GM21526 (cell line): Measurements from ENCODE around the gene KCNQ4.

Source experiments
- ATAC-seq: cut with Tn5 transposase; IDR thresholded peaks from one replicate; pipeline ENCODE4 v1.9.1; 2021; ENCODE audit warnings: moderate library complexity; ENCODE audit not compliant: unreplicated experiment, low FRiP score

The KCNQ4 gene

DNA sequence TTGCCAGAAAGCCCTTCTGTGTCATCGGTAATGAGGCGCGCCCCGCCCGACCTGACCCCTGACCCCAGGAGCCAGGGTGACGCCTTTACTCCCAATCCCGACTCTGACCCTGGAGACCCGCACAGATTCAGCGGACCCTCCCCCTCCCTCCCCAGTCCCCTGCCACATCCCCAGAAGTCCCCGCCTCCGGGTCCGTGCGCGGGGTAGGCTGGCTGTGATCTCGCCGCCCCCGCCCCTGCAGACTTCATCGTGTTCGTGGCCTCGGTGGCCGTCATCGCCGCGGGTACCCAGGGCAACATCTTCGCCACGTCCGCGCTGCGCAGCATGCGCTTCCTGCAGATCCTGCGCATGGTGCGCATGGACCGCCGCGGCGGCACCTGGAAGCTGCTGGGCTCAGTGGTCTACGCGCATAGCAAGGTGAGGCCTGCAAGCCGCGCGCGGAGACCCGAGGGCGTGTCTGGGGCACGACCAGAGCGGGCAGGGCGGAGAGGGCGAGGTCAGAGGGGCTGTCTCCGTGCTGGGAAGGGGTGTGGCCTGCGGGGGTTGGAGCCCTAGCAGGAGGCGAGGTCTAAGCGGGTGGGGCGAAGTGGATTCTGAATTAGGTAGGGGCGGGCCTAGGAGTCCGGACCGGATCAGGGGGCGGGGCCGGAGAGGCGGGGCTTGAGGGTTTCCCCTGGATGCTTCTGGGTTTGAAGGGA, 34.8 kb downstream of the KCNQ4 start:
- ATAC-seq, result no peak

DNA sequence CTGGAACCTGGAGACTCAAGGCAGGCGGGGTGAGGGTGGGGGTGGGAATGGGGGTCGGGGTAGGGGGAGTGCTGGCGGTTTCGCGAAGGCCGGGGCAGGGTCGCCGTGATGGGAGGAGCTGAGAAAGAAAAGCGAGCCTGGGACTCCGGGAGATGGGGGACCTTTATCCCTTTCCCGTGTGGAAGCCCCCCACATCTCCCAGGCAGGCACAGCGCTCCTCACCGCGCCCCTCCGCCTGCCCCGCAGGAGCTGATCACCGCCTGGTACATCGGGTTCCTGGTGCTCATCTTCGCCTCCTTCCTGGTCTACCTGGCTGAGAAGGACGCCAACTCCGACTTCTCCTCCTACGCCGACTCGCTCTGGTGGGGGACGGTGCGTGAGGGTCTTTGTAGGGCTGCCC, 35.5 kb downstream of the KCNQ4 start:
- no peak for ATAC-seq

DNA sequence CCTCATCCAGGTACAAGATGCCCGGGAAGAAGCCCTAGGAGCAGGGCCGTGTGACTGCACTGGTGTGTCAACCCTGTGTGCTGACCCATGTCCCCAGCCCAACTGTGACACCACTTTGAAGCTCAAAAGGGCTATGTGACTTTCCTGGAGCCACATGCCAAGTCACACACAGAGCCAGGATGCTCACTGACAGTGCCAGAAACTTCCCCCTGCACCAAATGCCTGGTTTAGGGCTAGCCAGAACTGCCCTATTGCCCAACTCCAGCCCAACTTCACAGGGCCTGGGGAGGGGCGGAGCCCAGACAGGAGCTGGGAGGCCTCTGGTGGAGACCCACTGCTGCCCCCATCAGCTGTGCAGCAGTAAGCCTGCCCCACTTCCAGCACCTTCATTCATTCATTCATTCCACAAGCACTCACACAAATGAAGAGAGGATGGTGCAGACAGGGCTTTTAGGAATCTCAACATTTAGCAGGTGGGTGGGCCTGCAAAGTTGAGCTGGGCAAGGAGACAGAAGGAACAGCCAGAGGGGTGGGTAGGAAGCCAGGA, 36.7 kb downstream of the KCNQ4 start:
- ATAC-seq, result no peak

DNA sequence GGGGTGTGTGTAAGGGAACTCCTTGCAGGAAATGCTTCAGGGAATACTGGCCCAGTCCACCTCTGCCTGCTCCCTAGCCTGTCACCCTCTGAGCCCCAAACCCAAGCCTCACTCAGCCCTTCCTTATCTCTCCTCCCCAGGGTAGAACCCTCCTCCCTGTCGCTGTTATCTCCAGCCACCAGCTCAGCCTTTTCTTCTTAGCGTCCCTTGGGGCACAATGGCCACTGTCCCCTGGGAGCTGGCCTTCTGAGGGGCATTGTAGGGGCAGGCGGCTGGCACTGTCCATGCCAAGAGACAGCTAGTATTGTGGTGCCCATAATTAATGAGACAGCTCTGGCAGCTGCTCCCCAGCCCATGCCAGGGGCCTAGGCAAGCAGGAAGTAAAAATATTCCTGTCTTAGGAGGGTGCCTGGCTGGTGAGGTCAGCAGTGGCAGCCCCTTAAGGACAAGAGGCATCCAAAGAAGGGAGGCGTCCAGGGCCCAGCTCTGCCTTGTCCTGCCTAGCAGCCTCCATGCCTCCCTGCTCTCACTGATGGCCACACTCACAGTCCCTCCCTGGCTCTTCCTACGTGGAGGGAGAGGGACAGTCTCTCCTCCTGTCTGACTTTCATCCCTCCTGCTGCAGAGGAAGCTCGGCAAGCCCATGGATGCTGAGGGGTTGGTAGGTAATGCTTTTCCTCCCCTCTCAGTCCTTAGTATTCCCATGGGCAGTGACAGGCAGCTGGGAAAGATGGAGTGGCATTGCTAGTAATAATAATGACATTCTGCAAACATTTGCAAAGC, 37.5 kb downstream of the KCNQ4 start:
- no peak for ATAC-seq

DNA sequence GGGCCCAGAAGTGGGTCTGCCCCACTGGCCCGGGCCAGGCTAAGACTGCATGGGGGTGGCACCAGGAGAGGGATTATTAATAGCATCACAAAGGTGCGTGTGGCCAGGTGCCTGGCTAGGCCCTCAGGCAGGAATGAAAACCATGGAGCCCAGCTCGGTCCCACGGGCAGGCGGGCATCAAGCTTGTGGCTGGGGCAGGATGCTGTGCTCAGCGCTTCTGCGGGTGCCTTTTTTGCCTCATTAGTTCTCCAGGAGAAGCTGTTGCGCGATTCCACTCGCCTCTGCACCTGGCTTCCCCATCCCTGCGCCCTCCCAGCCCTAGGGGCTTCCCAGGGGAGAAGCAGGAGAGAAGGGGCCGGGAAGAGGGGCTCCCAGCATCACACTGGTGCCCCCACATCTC, 39.3 kb downstream of the KCNQ4 start:
- ATAC-seq, result no peak

DNA sequence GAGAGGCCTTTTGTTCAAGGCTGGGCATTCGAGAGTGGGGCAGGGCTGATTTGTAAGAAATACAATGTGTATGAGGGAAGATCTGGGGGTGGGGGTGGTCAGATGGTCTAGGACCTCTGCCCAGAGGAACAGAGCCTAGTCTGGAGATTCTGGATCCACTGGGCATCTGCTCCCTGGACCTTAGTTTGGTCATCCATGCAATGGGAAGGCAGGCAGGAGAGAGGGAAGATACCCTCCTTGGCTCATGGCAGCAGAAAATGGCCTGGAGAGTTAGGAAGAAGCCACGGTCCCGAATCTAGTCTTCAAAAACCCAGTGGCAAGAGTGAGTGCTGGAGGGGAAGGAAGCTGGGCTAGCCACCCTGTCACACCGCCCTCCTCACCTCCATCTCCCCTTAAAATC, 39.8 kb downstream of the KCNQ4 start:
- no peak for ATAC-seq

DNA sequence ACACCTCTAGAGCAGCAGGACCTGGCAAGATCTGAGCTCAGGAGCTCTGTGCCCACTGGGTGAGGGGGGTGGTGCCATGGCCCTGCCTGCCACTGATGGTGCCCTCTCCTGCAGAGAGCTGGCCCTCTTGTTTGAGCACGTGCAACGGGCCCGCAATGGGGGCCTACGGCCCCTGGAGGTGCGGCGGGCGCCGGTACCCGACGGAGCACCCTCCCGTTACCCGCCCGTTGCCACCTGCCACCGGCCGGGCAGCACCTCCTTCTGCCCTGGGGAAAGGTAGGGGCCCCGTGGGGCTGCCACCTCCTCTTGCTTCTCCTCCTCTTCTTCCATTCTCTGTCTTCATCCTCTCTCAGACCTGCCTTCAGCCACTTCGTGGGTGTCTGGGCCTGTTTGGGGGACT, 40.4 kb downstream of the KCNQ4 start:
- no peak for ATAC-seq

DNA sequence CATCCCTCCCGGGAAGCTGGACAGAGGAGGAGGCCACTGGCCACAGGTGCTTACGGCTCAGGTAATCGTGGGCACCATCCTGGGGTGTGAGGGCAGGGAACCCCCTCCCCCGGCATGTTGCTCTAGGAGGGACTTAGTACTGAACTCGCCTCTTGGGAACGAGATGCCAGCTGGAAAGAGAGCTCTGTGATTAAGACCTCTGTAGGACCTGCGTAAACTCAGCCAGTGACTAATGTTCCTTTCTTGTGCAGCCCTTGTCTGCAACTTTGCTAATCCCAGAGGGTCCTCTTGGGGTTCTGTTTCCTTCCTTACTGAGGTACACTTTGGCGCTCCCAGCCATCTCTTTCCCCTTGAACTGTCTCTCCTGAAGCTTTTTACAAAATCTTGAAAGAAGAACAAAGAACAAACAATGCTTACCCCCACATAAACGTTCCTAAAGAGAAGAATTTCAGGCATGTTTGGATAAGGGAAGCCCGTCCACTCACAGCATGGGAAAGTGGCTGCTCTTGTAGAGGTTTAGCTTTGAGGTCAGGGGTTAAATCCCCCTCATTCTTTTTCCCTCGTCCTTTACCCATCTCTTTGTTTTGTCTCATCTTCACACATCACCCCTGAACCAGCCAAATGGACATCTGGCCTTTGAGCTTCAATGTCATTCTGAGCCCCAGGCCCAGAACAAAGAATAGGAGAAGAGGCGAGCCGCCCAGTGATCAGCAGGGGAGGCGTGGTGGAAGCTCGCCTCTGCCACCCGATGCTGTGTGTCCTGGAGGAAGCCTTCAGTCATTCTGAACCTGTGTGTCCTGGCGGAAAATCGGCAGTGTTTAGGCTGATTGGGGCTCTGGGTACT, 41.2 kb downstream of the KCNQ4 start:
- ATAC-seq, result no peak

DNA sequence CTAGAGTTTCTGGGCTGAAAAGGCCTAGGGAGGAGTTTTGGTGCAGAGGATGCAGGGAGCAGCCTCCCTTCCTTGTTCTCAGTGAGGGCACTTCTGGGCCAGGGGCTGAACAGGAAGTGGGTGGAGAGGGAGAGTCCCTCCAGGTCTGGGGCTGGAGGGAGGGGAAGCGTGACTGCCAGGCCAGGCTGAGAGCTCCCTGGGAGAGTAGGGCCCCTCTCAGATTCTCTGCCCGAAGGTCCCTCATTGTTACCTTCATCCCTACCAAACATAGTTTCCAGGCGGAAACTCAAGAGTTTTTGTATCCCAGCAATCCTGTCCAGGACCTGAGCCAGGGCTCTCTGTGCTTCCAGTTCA, 41.8 kb downstream of the KCNQ4 start:
- no peak for ATAC-seq

DNA sequence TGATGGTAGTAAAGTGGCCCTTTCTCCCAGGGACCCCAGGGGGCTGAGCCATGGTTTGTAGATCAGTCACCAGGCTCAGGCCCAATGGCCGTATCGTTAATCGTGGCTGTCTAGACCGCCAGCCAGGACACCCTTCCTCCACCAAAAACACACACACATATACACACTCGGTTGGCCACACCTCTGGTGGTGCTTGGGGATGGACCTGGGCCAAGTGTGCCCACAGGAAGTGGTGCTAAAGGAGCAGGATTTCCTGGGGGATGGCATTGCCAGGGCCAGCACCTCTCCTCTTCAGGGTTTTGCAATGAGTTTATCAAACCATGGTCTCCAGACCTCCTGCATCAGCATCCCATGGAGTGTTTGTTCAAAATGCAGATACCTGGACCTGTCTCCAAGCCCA, 42.4 kb downstream of the KCNQ4 start:
- ATAC-seq, result no peak

DNA sequence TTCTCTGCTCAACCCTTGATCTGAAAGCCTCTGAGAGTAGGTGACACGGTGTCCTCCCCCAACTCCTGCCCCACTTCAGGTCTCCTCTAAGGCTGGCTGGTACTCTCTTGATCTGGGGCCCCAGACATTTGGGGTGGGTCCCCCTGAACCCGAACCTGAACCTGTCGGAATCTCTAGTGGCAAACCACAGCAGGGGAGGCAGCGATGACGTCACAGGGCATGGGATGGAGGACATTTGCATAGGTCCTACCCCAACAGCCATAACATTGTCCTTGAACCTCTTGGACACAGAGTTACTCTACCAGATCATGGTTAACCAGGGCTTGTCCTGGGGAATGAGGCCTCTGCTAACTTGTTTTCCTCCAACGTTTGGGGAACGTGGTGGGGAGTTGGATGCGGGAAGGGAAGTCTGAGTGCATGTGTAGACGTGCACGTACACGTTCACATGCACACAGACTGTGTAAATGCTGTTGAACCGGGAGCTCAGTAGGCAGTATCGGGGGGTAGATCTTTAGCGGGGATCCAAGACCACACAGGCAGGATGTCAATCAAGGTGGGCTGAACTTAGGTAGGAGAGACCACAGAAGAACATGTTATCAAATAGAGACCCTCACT, 46.2 kb downstream of the KCNQ4 start:
- no peak for ATAC-seq

DNA sequence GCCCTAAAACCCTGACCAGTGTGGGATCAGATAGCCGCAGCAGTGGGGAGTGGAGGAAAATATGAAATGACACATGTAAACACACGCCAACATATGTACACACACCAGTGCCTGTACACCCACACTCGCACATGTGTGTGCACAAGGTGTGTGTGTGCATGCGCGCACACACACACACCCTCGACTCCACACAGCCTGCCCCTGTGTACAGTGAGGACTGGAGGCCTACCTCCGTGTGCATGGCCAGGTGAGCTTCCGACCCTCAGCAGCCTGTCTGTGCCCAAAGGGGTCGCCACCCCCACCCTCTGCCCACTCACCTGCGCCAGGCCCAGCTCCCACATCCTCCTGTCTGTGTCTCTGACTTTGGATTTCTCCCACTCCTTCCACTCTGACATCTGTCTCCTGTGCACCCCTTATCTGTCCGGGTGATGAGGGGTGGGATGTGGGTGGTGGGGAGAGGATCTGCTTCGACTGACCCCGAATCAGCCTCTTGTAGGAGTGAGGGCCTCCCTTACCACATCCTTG, 46.9 kb downstream of the KCNQ4 start:
- no peak for ATAC-seq

DNA sequence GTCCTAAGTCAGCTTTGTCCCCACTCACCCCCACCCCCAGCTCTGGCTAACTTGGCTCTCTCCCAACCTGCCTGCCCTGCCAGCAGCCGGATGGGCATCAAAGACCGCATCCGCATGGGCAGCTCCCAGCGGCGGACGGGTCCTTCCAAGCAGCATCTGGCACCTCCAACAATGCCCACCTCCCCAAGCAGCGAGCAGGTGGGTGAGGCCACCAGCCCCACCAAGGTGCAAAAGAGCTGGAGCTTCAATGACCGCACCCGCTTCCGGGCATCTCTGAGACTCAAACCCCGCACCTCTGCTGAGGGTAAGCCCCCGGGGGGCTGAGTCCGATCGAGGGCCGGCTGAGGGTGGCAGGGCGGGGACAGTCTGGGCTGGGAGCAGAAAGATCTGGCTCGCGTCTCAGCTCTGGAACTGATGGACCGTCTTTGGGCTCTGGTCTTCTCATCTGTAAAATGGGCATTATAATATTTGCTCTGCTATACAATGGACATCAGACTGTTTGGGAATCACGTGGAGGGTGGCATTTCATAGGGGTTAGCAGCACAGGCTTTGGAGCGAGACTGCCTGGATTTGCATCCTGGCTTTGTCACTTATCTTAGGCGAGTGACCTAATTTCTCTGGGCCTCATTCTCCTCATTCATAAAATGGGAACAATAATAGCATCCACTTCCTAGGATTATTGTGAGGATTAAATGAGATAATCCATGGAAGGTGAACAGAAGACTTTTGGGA, 47.6 kb downstream of the KCNQ4 start:
- no peak for ATAC-seq

DNA sequence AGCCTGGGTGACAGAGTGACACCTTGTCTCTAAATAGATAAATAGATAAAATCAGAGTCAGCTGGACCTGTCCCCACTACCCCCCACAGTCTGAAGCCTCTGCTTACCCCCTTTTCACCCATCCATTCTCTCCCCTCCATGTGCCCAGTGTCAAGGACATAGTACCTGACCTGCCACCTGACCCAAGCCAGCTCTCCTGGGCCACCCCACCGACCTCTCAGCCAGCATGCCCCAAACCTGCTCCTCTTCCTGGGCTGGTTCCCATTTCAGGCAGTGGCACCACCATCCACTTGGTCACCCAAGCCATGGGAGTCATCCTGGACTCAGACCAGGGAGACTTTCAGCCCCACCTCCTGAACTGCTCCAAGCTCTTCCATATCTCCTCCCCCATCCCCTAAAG, 50.4 kb downstream of the KCNQ4 start:
- ATAC-seq, result no peak

DNA sequence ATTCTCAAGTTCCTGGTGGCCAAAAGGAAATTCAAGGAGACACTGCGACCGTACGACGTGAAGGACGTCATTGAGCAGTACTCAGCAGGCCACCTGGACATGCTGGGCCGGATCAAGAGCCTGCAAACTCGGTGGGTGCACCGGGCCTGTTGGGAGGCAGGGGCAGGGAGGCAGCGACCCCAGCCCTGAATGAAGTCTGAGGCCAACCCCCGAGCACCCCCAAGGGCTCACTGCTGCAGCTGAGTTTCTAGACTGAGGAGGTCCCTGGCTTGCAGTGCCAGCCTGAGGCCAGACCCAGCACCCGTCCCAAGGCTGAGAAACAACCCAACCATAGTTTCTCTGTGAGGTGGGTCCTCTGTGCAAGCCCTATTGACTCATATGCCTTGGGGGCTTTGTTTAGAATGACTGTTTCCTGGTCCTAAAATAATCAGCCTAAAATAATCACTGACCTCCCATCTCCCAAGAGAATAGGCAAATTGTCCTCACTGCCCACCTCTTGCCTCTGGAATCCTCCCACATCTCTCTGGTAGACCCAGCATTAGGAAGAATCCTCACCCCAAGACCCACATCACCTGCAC, 51.5 kb downstream of the KCNQ4 start:
- ATAC-seq, result no peak

DNA sequence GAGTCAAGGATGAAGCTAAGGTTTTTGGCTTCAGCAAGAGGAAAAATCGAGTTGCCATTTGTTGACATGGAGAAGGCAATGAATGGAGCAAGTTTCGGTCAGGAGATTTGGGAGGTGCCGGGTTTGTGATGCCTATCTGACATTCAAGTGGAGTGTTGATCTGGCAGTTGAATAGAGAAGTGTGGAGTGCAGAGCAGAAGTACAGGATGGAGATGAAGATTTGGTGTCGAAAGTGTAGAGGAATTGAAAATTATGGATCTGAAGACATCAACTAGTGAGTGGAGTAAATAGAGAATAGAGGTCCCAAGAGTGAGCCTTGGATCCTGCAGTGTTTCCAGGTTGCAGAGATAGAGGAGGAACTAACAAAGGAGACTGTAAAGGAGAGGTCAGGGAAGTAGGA, 52.7 kb downstream of the KCNQ4 start:
- no peak for ATAC-seq

DNA sequence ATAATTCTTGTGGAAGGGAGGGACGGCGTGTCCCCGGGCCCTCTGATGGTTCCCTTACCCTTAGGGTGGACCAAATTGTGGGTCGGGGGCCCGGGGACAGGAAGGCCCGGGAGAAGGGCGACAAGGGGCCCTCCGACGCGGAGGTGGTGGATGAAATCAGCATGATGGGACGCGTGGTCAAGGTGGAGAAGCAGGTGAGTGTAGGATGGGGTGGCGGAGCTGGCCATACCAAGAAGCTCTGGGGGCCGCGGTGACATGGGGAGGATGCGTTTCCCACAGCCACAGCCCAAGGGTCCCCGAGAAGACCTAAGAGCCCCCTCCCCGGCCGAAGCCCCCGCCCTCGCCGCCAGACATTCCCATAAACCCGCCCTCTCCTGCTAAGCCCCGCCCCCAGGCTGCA, 54.0 kb downstream of the KCNQ4 start:
- ATAC-seq, result no peak

DNA sequence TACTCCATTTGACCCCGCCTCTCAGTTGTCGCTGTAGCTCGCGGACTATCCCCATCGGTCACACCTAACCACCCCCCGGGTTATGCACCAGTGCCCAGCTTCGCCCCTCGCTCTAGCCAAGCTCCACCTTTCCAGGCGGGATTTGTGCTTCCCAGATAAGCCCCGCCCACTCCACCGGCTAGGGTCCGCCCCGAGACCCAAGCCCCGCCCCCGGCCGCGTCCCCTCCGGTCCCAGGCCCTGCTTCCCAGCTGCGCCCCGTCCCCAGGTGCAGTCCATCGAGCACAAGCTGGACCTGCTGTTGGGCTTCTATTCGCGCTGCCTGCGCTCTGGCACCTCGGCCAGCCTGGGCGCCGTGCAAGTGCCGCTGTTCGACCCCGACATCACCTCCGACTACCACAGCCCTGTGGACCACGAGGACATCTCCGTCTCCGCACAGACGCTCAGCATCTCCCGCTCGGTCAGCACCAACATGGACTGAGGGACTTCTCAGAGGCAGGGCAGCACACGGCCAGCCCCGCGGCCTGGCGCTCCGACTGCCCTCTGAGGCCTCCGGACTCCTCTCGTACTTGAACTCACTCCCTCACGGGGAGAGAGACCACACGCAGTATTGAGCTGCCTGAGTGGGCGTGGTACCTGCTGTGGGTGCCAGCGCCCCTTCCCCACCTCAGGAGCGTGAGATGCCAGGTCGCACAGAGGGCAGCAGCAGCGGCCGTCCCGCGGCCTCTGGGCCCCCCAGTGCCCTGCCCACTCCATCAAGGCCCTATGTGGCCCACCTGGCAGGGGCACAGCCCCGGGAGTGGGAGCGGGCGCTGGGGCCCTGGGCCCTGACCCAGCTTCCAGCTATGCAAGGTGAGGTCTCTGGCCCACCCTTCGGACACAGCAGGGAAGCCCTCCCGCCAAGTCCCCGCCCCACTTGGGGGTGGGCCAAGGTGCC, 54.7 kb downstream of the KCNQ4 start:
- no peak for ATAC-seq
